Lung (tissue), 12 donors: ENCODE data around the gene CDH4. TPM values are rescaled to one million over a fixed set of nuclear protein-coding genes. Genes with fewer than 3 reads are reported as not detected.

Source experiments
- ATAC-seq: fragments of 200-7000 bp; cut with Tn5 transposase; one replicate; pipeline ENCODE4 v1.9.1; 2020; ENCODE audit warnings: moderate number of reproducible peaks; ENCODE audit not compliant: insufficient read depth, low FRiP score
- DNase-seq, 3 donors: peaks; one replicate each; pipeline ENCODE4 v3.0.0-alpha.2; 2013 to 2017
- H3K27ac ChIP-seq, 2 donors: one replicate each; pipeline ENCODE4 v1.5.1; 2013; ENCODE audit warnings: mild to moderate bottlenecking in 2 of 2, moderate library complexity in 2 of 2, control low read depth in 1 of 2, inconsistent platforms in 1 of 2, low read depth in 1 of 2, low read length in 1 of 2
- H3K27me3 ChIP-seq, 3 donors: one replicate each; pipeline ENCODE4 v1.5.1; 2013; ENCODE audit warnings: low read length in 2 of 3; ENCODE audit not compliant: control insufficient read depth in 3 of 3, insufficient read depth in 3 of 3
- H3K36me3 ChIP-seq, 4 donors: one replicate each; pipeline ENCODE4 v1.5.1; 2013; ENCODE audit warnings: low read length in 4 of 4, mild to moderate bottlenecking in 1 of 4, moderate library complexity in 1 of 4; ENCODE audit not compliant: control insufficient read depth in 4 of 4, insufficient read depth in 4 of 4
- H3K4me1 ChIP-seq, 5 donors: one replicate each; pipeline ENCODE4 v1.5.1; 2013; ENCODE audit warnings: low read length in 5 of 5, mild to moderate bottlenecking in 2 of 5, moderate library complexity in 1 of 5; ENCODE audit not compliant: control insufficient read depth in 5 of 5, insufficient read depth in 5 of 5
- H3K4me3 ChIP-seq: one replicate; pipeline ENCODE4 v1.5.1; 2013; ENCODE audit warnings: mild to moderate bottlenecking, control low read depth, moderate library complexity
- H3K9ac ChIP-seq, 2 donors: one replicate each; pipeline ENCODE4 v1.5.1; 2013; ENCODE audit warnings: low read length in 2 of 2, control low read depth in 1 of 2; ENCODE audit not compliant: insufficient read depth in 1 of 2
- H3K9me3 ChIP-seq, 4 donors: one replicate each; pipeline ENCODE4 v1.5.1; 2013; ENCODE audit warnings: low read length in 3 of 4, mild to moderate bottlenecking in 1 of 4, moderate library complexity in 1 of 4; ENCODE audit not compliant: control insufficient read depth in 4 of 4, insufficient read depth in 3 of 4
- CTCF ChIP-seq: IDR thresholded peaks from 2 replicates; pipeline ENCODE4 v1.5.1; 2012; ENCODE audit warnings: mild to moderate bottlenecking; ENCODE audit errors: control extremely low read depth, extremely low read depth
- WGBS, 2 donors: extraction: QIAGEN DNeasy Blood & Tissue Kit; methylation state at CpG; one replicate each; pipeline ENCODE4 v1.1.7; 2013; 5-methylcytosine and 5-hydroxymethylcytosine counted together
- polyA plus RNA-seq, 2 donors: library from polyadenylated mRNA; stranded (reverse); fragments of 200-250 nt; gene quantifications; one replicate each; pipeline ENCODE4 v1.2.1, GENCODE V29; 2013
- total RNA-seq, 2 donors: library from RNA; depleted of rRNA in 1 of 2; stranded (reverse); fragments of >200 nt in 1 of 2; gene quantifications; one replicate each; pipeline ENCODE4 v1.2.1, GENCODE V29; 2014 to 2021
- donor health status: control.
- donor health status: control.
- donor health status: Bipolar disorder and iron deficiency.
- donor health status: healthy.
- donor health status: DM: yes; HTN: yes; CAD: no.

The CDH4 gene
- total and polyA plus RNA-seq, 4 donors: 0.10 to 2.1 (median 0.34) TPM

- Histone ChIP-seq H3K27me3 (peaks cover 0 to 7% (median 4%) of the 10 kb centered on the region in 3 donors), H3K27ac (no peak overlapping the region), H3K9ac (no peak overlapping the region), H3K9me3 (peaks cover 0 to 5% (median 0%) of the 10 kb centered on the region in 4 donors), H3K4me3 (no peak overlapping the region), H3K4me1 (no peaks in the 10 kb centered on the region), H3K36me3 (no peaks in the 10 kb centered on the region)
- 92 to 93% methylated on average over 25 of the region's 25 CpGs for WGBS, 2 donors
- no peak for ATAC-seq
- DNase-seq: no peak
- no peak for TF ChIP-seq CTCF
Observed at GRCh38 chr20:61522498-61523090, 270.5 kb downstream of the CDH4 start.

- no peak overlapping the region for H3K27ac ChIP-seq
- DNase-seq: no peak
- no peak for ATAC-seq
- WGBS, 2 donors: 94 to 97% methylated on average over 19 of the region's 19 CpGs
- H3K4me3 ChIP-seq: no peak overlapping the region
- no peak for TF ChIP-seq CTCF
- H3K27me3 ChIP-seq: peaks cover 0 to 7% (median 4%) of the 10 kb centered on the region in 3 donors
- no peaks in the 10 kb centered on the region for H3K4me1 ChIP-seq
- peaks cover 0 to 5% (median 0%) of the 10 kb centered on the region in 4 donors for H3K9me3 ChIP-seq
- H3K9ac ChIP-seq: no peak overlapping the region
- no peaks in the 10 kb centered on the region for H3K36me3 ChIP-seq
Observed at GRCh38 chr20:61523145-61523544, 271.1 kb downstream of the CDH4 start.

- Histone ChIP-seq H3K4me3 (no peak overlapping the region), H3K27me3 (peaks cover 0 to 7% (median 4%) of the 10 kb centered on the region in 3 donors), H3K4me1 (no peaks in the 10 kb centered on the region), H3K9ac (no peak overlapping the region), H3K27ac (no peak overlapping the region), H3K9me3 (peaks cover 0 to 2% (median 0%) of the 10 kb centered on the region in 4 donors), H3K36me3 (no peaks in the 10 kb centered on the region)
- TF ChIP-seq CTCF: no peak
- ATAC-seq (no peak), DNase-seq (no peak)
- WGBS, 2 donors: 65 to 70% methylated on average over 13 of the region's 13 CpGs
Observed at GRCh38 chr20:61524951-61525666, 273.0 kb downstream of the CDH4 start.
